Esophagus squamous epithelium (tissue), 5 donors: ENCODE results near the gene HOXA7. TPM values are rescaled to one million over a fixed set of nuclear protein-coding genes. Genes with fewer than 3 reads are reported as not detected.

Experiments
- DNase-seq: peaks from one replicate; lab custom pipeline; 2025; lab: John Stamatoyannopoulos, UW
- H3K27ac ChIP-seq, 4 donors: fragments of 200-600 bp; sonication (generic); one replicate each; pipeline ENCODE4 v1.5.1; 2016 to 2019; ENCODE audit warnings: mild to moderate bottlenecking in 1 of 4
- H3K27me3 ChIP-seq, 4 donors: fragments of 200-600 bp; sonication (generic); 1 replicate in 3 of 4; 2 replicates in 1 of 4; pipeline versions ENCODE4 v1.5.1 to v1.6.0; 2017 to 2021; ENCODE audit warnings: antibody characterized with exemption in 1 of 4
- H3K36me3 ChIP-seq, 3 donors: fragments of 200-600 bp; sonication (generic); one replicate each; pipeline ENCODE4 v1.5.1; 2016 to 2019
- H3K4me1 ChIP-seq, 3 donors: fragments of 200-600 bp; sonication (generic); one replicate each; pipeline ENCODE4 v1.5.1; 2017 to 2019
- H3K4me3 ChIP-seq, 4 donors: fragments of 200-600 bp; sonication (generic); 1 replicate in 3 of 4; 2 replicates in 1 of 4; pipeline ENCODE4 v1.5.1; 2016 to 2019; ENCODE audit warnings: mild to moderate bottlenecking in 2 of 4, moderate library complexity in 1 of 4
- H3K9me3 ChIP-seq, 3 donors: fragments of 200-600 bp; sonication (generic); one replicate each; pipeline ENCODE4 v1.5.1; 2016 to 2019
- CTCF ChIP-seq, 6 experiments: fragments of 450-650 bp in 4 of 6; fragments of 200-600 bp in 2 of 6; sonication (generic) in 2 of 6; IDR thresholded peaks; one replicate each; pipeline ENCODE4 v1.5.1; 2016 to 2019; ENCODE audit warnings: antibody characterized with exemption in 6 of 6, mild to moderate bottlenecking in 4 of 6, moderate library complexity in 4 of 6
- POLR2A ChIP-seq, 4 donors: fragments of 450-650 bp; IDR thresholded peaks; one replicate each; pipeline ENCODE4 v1.6.1; 2017; ENCODE audit warnings: antibody characterized with exemption in 4 of 4, mild to moderate bottlenecking in 4 of 4, moderate library complexity in 3 of 4
- WGBS, 2 donors: methylation state at CpG; one replicate each; pipeline ENCODE4 v1.1.5; 2018; 5-methylcytosine and 5-hydroxymethylcytosine counted together
- intact Hi-C: fragments of 100-400 bp; cut with DNase I; formaldehyde crosslinking; loops from one replicate; pipeline ENCODE4 v1.15.0; 2022
- total RNA-seq, 4 donors: library from RNA; depleted of rRNA; stranded (reverse); fragments of >200 nt; gene quantifications; one replicate each; pipeline ENCODE4 v1.1.0, GENCODE V29; 2016
- donor health status: DM: yes; HTN: yes; CAD: no.

HOXA7 gene
- total RNA-seq, 4 donors from 2014 or later, result 0.23 to 0.76 (median 0.48) TPM

DNA sequence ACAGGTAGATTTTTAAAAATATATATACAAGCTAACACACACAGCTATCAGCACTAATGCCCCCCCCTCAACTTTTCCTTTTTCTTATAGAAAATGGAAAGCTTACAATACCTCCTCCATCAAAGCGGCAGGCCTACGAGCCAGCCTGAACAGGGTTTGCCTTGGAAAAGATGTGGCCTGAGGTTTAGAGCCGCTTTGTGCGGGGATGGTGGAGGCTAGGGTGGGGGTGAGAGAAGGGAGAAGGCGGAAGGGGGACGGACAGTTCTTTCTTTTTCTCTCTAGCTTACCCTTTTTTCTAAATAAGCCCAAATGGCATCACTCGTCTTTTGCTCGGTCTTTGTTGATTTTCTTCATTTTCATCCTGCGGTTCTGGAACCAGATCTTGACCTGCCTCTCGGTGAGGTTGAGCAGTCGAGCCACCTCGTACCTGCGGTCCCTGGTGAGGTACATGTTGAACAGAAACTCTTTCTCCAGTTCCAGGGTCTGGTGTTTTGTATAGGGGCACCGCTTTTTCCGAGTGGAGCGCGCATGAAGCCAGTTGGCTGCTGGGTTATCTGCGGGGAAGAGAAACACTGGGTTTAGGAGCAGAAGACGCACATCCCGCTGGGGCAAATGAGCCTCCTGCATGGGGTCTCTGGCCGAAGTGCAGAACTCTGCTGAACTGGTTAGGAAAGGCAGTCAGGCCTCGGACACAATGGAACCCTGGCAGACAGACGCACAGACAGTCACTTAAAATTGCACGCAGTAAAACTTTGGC, 7.0 kb upstream of the HOXA7 start:
- Histone ChIP-seq H3K27ac (no peak overlapping the region), H3K36me3 (no peaks in the 10 kb centered on the region), H3K4me3 (no peak overlapping the region), H3K9me3 (no peaks in the 10 kb centered on the region), H3K4me1 (peaks cover 24 to 61% (median 41%) of the 10 kb centered on the region in 3 donors), H3K27me3 (peaks cover 26 to 99% (median 72%) of the 10 kb centered on the region in 4 donors)
- DNase-seq, result no peak
- 65 to 78% methylated on average over 18 to 20 of the region's 24 CpGs for WGBS, 2 donors
- no peak for TF ChIP-seq CTCF (IDR thresholded peaks at IDR 0.05)
- no peak for TF ChIP-seq POLR2A (IDR thresholded peaks at IDR 0.05)
- intact Hi-C loops, result loop anchor here (10.0 kb wide), 1 partner anchor 1309 kb away; no protein-coding TSS in a partner anchor

DNA sequence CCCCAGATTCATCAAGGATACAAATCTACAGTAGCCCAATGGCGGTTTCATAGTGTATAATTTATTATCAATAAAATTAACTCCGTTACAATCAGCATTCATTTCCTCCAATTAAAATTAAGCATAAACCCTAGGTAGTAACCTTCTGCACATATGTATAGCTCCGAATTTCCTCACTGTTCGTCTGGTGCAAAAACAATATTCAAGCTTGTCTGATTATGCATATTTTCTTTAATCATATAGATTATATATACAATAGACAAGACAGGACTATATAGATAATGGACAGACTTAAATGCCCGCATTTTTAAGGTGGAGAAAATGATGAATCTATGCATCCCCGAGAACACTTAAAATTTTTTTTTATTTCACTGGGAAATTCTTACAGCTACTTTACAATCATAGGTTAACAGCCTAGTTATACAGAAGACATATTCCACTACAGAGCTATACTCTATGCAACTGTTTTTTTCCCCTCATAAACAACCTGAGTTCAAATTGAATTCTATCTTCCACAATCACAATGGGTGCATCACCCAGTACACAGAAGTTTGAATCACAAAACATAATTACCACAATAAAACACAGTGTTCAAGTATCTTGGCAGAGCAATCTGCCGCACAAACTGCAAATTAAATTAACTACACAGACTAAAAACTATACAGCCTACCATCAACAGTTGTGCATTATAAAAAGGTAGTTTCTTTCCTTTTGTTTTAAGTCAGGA, 6.2 kb upstream of the HOXA7 start:
- Histone ChIP-seq H3K9me3 (no peaks in the 10 kb centered on the region), H3K36me3 (no peaks in the 10 kb centered on the region), H3K27me3 (peaks cover 28 to 99% (median 72%) of the 10 kb centered on the region in 4 donors), H3K27ac (no peak overlapping the region), H3K4me3 (no peak overlapping the region), H3K4me1 (peaks cover 24 to 66% (median 41%) of the 10 kb centered on the region in 3 donors)
- DNase-seq, result no peak
- 73 to 80% methylated on average over 7 of the region's 7 CpGs for WGBS, 2 donors
- intact Hi-C loops, result loop anchor here (10.0 kb wide), 1 partner anchor 1308 kb away; no protein-coding TSS in a partner anchor
- TF ChIP-seq POLR2A (IDR thresholded peaks at IDR 0.05), result no peak
- no peak for TF ChIP-seq CTCF (IDR thresholded peaks at IDR 0.05)

DNA sequence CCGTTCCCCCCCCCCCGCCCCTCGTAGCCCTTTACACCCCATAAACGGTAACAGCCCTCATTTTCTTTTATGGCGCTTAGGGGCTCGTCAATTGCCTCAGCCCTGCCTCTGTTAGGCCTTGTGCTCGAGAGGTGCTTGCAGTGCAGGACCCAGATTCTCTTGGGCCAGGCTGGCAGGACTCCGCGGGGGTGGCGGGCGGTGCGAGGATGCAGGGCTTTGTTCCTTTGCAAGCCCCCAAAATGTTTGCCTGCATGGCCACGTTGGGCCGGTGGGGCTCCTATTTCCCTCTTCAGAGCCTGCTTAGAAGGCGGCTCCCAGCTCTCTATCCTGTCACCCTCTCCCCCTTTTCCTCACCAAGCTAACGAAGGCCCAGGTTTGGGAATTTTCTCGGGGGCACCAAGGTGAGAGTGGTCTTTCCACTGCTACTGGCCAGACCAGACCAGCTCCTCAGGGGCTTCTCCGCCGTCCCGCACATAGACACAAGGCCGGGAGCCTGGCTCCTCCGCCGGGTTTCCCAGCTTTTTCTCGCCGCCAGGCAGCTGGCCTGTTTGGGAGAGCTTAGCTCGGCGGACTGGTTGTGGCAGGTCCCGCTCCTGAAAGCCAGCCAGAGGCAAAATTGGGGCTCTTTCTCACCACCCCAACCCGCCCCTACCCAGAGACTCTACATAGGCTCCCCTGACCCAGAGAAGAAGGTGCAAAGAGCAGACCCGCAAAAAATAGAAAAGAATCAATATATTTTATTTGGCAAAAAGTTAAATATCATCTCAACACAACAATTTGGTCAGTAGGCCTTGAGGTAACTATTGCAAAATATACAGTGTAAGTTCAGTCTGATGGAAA, 5.5 kb upstream of the HOXA7 start:
- peak overlapping the region in 1 of 4 donors; percentile 61 for H3K4me3 ChIP-seq
- no peak for TF ChIP-seq POLR2A (IDR thresholded peaks at IDR 0.05)
- no peak for TF ChIP-seq CTCF (IDR thresholded peaks at IDR 0.05)
- H3K36me3 ChIP-seq, result no peaks in the 10 kb centered on the region
- intact Hi-C loops, result loop anchor here (10.0 kb wide), 1 partner anchor 1307 kb away; no protein-coding TSS in a partner anchor
- WGBS, 2 donors, result 36 to 55% methylated on average over 10 to 15 of the region's 30 CpGs
- H3K9me3 ChIP-seq, result no peaks in the 10 kb centered on the region
- no peak overlapping the region for H3K27ac ChIP-seq
- peaks cover 28 to 99% (median 69%) of the 10 kb centered on the region in 4 donors for H3K27me3 ChIP-seq
- peaks cover 24 to 71% (median 41%) of the 10 kb centered on the region in 3 donors for H3K4me1 ChIP-seq
- no peak for DNase-seq

DNA sequence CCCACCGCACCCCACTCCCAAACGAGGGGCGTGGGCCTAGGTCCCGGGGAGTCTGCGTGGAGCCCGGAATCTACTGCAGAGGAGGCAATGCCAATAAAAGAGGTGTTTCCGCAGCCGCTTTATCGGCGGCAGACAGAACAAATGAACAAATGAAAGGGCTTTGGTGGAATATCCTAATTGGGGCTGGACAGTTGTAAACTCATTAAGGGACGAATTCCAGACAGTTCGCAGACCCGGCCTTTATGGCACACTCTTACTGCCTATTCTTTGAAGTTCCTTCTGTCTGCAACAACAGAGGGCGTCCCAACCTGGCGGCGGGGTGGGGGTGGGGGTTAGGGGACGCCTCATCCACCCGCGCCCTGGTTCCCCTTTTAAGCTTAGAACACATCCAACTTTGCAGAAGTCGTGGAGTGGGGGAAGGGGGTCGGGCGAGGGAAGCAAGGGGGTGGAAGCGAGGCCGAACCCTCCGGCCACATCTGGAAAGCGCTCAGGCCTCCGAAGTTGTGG, 4.8 kb upstream of the HOXA7 start:
- Histone ChIP-seq H3K27ac (peak overlapping the region in 1 of 4 donors; percentile 44), H3K27me3 (peaks cover 26 to 99% (median 66%) of the 10 kb centered on the region in 4 donors), H3K4me1 (peaks cover 25 to 71% (median 45%) of the 10 kb centered on the region in 3 donors), H3K36me3 (no peaks in the 10 kb centered on the region), H3K9me3 (no peaks in the 10 kb centered on the region), H3K4me3 (peak overlapping the region; percentile 43 to 71 (median 56))
- 2 to 7% methylated on average over 7 to 8 of the region's 27 CpGs for WGBS, 2 donors
- intact Hi-C loops, result loop anchor here (10.0 kb wide), 1 partner anchor 1306 kb away; no protein-coding TSS in a partner anchor
- TF ChIP-seq CTCF (IDR thresholded peaks at IDR 0.05) (peak in 1 of 6 experiments; percentile 22), POLR2A (IDR thresholded peaks at IDR 0.05) (no peak)
- DNase-seq, result no peak
